Endometrial microvascular endothelial cells (primary cell): ENCODE measurements around the gene AATK. TPM values are rescaled to one million over a fixed set of nuclear protein-coding genes. Genes with fewer than 3 reads are reported as not detected.

Experiments
- in situ Hi-C: cut with HindIII; loops from 2 replicates; pipeline ENCODE4 v1.10.0; 2017; ENCODE audit warnings: low sequenced_read_pairs, low pct_unique_long_range_greater_than_20kb; ENCODE audit errors: inconsistent ontology term
- total RNA-seq: library from RNA; depleted of rRNA; stranded (reverse); fragments of >200 nt; gene quantifications from one replicate; pipeline ENCODE4 v1.2.3, GENCODE V29; 2015; ENCODE audit errors: inconsistent ontology term

AATK gene
- total RNA-seq, 1 donor from 2014 or later: 3.3 TPM

GRCh38 chr17:81187120-81187519, 21.1 kb upstream of the AATK start:
- in situ Hi-C loops: no loop called here

- in situ Hi-C loops: no loop called here
These were observed 20.2 kb upstream of the AATK start for GRCh38 chr17:81186203-81186602.

- in situ Hi-C loops: no loop called here
These were observed 18.5 kb upstream of the AATK start for GRCh38 chr17:81184555-81184954.

- in situ Hi-C loops: no loop called here
These were observed 17.8 kb upstream of the AATK start for GRCh38 chr17:81183807-81184206.

- in situ Hi-C loops: no loop called here
These were observed 17.3 kb upstream of the AATK start for GRCh38 chr17:81183316-81183715.

GRCh38 chr17:81182596-81182995, 16.6 kb upstream of the AATK start:
- in situ Hi-C loops: no loop called here

GRCh38 chr17:81181811-81182185, 15.8 kb upstream of the AATK start:
- in situ Hi-C loops: no loop called here

- in situ Hi-C loops: no loop called here
These were observed 15.1 kb upstream of the AATK start for GRCh38 chr17:81180836-81181810.

GRCh38 chr17:81179861-81180260, 13.8 kb upstream of the AATK start:
- in situ Hi-C loops: no loop called here

- in situ Hi-C loops: no loop called here
These were observed 13.2 kb upstream of the AATK start for GRCh38 chr17:81179220-81179619.

GRCh38 chr17:81178136-81179091, 12.4 kb upstream of the AATK start:
- in situ Hi-C loops: no loop called here

- in situ Hi-C loops: no loop called here
These were observed 10.6 kb upstream of the AATK start for GRCh38 chr17:81176666-81177065.

GRCh38 chr17:81173762-81174155, 7.7 kb upstream of the AATK start:
- in situ Hi-C loops: no loop called here

- in situ Hi-C loops: no loop called here
These were observed 7.2 kb upstream of the AATK start for GRCh38 chr17:81173052-81173761.

GRCh38 chr17:81171941-81172340, 5.9 kb upstream of the AATK start:
- in situ Hi-C loops: no loop called here

- in situ Hi-C loops: no loop called here
These were observed 4.9 kb upstream of the AATK start for GRCh38 chr17:81170727-81171494.

GRCh38 chr17:81169870-81170309, 3.9 kb upstream of the AATK start:
- in situ Hi-C loops: no loop called here

- in situ Hi-C loops: no loop called here
These were observed 1.6 kb upstream of the AATK start for GRCh38 chr17:81167638-81168037.
